Erythroblast (primary cell): ENCODE data around the gene RASGRP4.

Experiments used
- GATA1 ChIP-seq: IDR thresholded peaks from 2 replicates; pipeline ENCODE4 v1.6.1; 2011; ENCODE audit warnings: low read depth, mild to moderate bottlenecking, control low read depth, low read length, moderate library complexity
- POLR2A ChIP-seq: IDR thresholded peaks from 2 replicates; pipeline ENCODE4 v1.6.1; 2011; ENCODE audit warnings: mild to moderate bottlenecking, low read length

DNA sequence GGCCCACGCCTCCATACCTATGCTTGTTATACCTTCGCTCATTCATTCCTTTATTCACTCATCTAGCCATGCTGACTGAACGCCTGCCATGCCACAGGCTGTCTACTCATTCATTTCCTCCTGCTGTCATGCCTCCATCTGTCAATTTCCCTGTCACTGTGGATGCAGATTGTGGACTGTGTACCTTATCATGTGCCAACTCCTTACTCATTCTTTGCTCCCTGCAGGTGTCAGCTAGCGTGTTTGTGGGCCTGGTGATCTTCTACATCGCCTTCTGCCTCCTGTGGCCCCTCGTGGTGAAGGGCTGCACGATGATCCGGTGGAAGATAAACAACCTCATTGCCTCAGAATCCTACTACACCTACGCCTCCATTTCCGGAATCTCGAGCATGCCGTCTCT, 55.7 kb downstream of the RASGRP4 start:
- no peak for TF ChIP-seq POLR2A
- no peak for TF ChIP-seq GATA1
